ENCODE results near the gene CALU.

The CALU gene

GRCh38 chr7:128747327-128748079, 8.3 kb downstream of the CALU start:
- no peak for DNase-seq (ENCODE audit: low read depth, low spot score)

GRCh38 chr7:128752251-128752650, 13.1 kb downstream of the CALU start:
- DNase-seq (ENCODE audit: low read depth, low spot score) = no peak

- no peak for DNase-seq (ENCODE audit: low read depth, low spot score)
Observed at GRCh38 chr7:128755075-128755818, 16.1 kb downstream of the CALU start.

- no peak for DNase-seq (ENCODE audit: low read depth, low spot score)
Observed at GRCh38 chr7:128755819-128756476, 16.8 kb downstream of the CALU start.

- DNase-seq (ENCODE audit: low read depth, low spot score) = no peak
Observed at GRCh38 chr7:128757203-128757602, 18.0 kb downstream of the CALU start.

GRCh38 chr7:128758553-128758952, 19.4 kb downstream of the CALU start:
- no peak for DNase-seq (ENCODE audit: low read depth, low spot score)

GRCh38 chr7:128759242-128759641, 20.1 kb downstream of the CALU start:
- DNase-seq (ENCODE audit: low read depth, low spot score) = no peak

GRCh38 chr7:128763541-128763940, 24.4 kb downstream of the CALU start:
- DNase-seq (ENCODE audit: low read depth, low spot score) = no peak

- no peak for DNase-seq (ENCODE audit: low read depth, low spot score)
Observed at GRCh38 chr7:128767475-128768110, 28.4 kb downstream of the CALU start.

- no peak for DNase-seq (ENCODE audit: low read depth, low spot score)
Observed at GRCh38 chr7:128770233-128770632, 31.1 kb downstream of the CALU start.

GRCh38 chr7:128773604-128774003, 34.4 kb downstream of the CALU start:
- DNase-seq (ENCODE audit: low read depth, low spot score) = no peak

GRCh38 chr7:128774029-128774689, 35.0 kb downstream of the CALU start:
- DNase-seq (ENCODE audit: low read depth, low spot score) = no peak

- DNase-seq (ENCODE audit: low read depth, low spot score) = no peak
Observed at GRCh38 chr7:128774921-128775320, 35.8 kb downstream of the CALU start.

GRCh38 chr7:128775744-128776474, 36.8 kb downstream of the CALU start, which contains the start of gene OPN1SW:
OPN1SW (minus strand) TSS chr7:128775794; CDS start chr7:128775781, 13 bp downstream.
- no peak for DNase-seq (ENCODE audit: low read depth, low spot score)

- DNase-seq (ENCODE audit: low read depth, low spot score) = no peak
Observed at GRCh38 chr7:128777156-128778123, 38.3 kb downstream of the CALU start.

- no peak for DNase-seq (ENCODE audit: low read depth, low spot score)
Observed at GRCh38 chr7:128778946-128779345, 39.8 kb downstream of the CALU start.

- no peak for DNase-seq (ENCODE audit: low read depth, low spot score)
Observed at GRCh38 chr7:128781126-128781525, 42.0 kb downstream of the CALU start.

GRCh38 chr7:128781851-128782250, 42.7 kb downstream of the CALU start:
- no peak for DNase-seq (ENCODE audit: low read depth, low spot score)

GRCh38 chr7:128783143-128783861, 44.1 kb downstream of the CALU start:
- DNase-seq (ENCODE audit: low read depth, low spot score) = peak; percentile 86
